Heart left ventricle (tissue), 13 donors: ENCODE results near the gene PECR.

Source experiments
- POLR2A ChIP-seq, 2 donors: fragments of 450-650 bp; IDR thresholded peaks; one replicate each; pipeline ENCODE4 v1.6.1; 2017; ENCODE audit warnings: antibody characterized with exemption in 2 of 2, mild to moderate bottlenecking in 2 of 2, moderate library complexity in 2 of 2
- TF ChIP-seq, protein P1 (sequence below), 12 donors: fragments of 200-600 bp; sonication (generic) in 4 of 12; IDR thresholded peaks; one replicate each; pipeline versions ENCODE4 v1.5.0 to v1.8.0; 2018 to 2022; ENCODE audit warnings: antibody characterized with exemption in 12 of 12, mild to moderate bottlenecking in 5 of 12
- donor health status: ischemic (EF 13 %, LVEDD 7.1; RV severe dilation, severe dysfunction).
- donor health status: DM: no; HTN: yes; CAD: no.
- donor health status: DM: no; HTN: no; CAD: no.
- donor health status: ischemic (EF 25% LVEDD 6.9; RV normal size, moderate dysfunction).
- donor health status: ischemic (EF 25% LVEDD 5.7; RV mildly dilated, moderate dysfunction).
- donor health status: ischemic (EF 35%, LVEDD 5.7; RV mildly dilated, moderate dysfunction).
- donor health status: nonischemic (EF 11% LVEDD 7.7; RV severe dilation, severe dysfunction).
- donor health status: DM: yes; HTN: yes; CAD: no.
- donor health status: PGD.
- donor health status: ischemic (EF 29% LVEDD 5.4; RV normal size, mild dysfunction).
- donor health status: nonischemic (EF 23%, LVEDD 6.1; RV moderate dilation, normal function).

DNA sequence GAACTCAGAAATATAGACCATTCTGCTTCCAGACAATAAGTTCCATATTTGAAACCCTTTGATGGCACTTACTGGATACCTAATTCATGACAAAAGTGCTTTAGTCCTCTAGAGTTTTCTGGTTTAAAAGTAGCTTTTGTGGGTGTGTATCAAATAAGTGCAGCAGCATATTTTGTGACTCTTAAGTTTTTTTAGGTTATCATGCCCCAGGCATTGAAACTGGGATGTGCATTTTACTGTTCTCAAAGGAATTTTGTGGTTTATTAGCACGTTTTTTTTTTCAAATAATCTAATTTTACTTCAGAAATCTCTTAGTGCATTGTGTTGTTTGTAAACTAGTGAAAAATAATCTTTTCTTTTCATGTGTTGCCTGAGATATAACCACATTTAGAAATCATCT lies 29.0 kb upstream of the PECR start:
- TF ChIP-seq, protein P1, sequence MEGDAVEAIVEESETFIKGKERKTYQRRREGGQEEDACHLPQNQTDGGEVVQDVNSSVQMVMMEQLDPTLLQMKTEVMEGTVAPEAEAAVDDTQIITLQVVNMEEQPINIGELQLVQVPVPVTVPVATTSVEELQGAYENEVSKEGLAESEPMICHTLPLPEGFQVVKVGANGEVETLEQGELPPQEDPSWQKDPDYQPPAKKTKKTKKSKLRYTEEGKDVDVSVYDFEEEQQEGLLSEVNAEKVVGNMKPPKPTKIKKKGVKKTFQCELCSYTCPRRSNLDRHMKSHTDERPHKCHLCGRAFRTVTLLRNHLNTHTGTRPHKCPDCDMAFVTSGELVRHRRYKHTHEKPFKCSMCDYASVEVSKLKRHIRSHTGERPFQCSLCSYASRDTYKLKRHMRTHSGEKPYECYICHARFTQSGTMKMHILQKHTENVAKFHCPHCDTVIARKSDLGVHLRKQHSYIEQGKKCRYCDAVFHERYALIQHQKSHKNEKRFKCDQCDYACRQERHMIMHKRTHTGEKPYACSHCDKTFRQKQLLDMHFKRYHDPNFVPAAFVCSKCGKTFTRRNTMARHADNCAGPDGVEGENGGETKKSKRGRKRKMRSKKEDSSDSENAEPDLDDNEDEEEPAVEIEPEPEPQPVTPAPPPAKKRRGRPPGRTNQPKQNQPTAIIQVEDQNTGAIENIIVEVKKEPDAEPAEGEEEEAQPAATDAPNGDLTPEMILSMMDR (IDR thresholded peaks at IDR 0.05): no peak
- no peak for TF ChIP-seq POLR2A (IDR thresholded peaks at IDR 0.05)
